Transverse colon (tissue), 4 donors: ENCODE measurements around the gene TMSB4X. TPM values are rescaled to one million over a fixed set of nuclear protein-coding genes. Genes with fewer than 3 reads are reported as not detected.
"Not testable (repeated sequence)": the region's sequence is repeated elsewhere in the genome, so short reads cannot be mapped to it uniquely, and the experiment has no call there.

Source experiments
- DNase-seq: peaks from one replicate; pipeline ENCODE4 v3.0.0-alpha.2; 2019
- H3K27ac ChIP-seq, 4 donors: fragments of 200-600 bp; sonication (generic); 2 replicates each; pipeline ENCODE4 v1.5.1; 2016 to 2018; ENCODE audit warnings: inconsistent platforms in 4 of 4
- H3K27me3 ChIP-seq: fragments of 200-600 bp; sonication (generic); 2 replicates; pipeline ENCODE4 v1.5.1; 2017; ENCODE audit warnings: inconsistent platforms
- H3K36me3 ChIP-seq, 4 donors: fragments of 200-600 bp; sonication (generic); 2 replicates each; pipeline ENCODE4 v1.5.1; 2017 to 2019; ENCODE audit warnings: inconsistent platforms in 4 of 4
- H3K4me1 ChIP-seq, 4 donors: fragments of 200-600 bp; sonication (generic); 2 replicates each; pipeline ENCODE4 v1.5.1; 2017 to 2020; ENCODE audit warnings: inconsistent platforms in 4 of 4
- H3K4me3 ChIP-seq, 4 donors: fragments of 200-600 bp; sonication (generic); 1 replicate in 1 of 4; 2 replicates in 3 of 4; pipeline versions ENCODE4 v1.5.1 to v1.6.1; 2017 to 2019; ENCODE audit warnings: inconsistent platforms in 4 of 4
- H3K9me3 ChIP-seq, 2 donors: fragments of 200-600 bp; sonication (generic); 2 replicates each; pipeline ENCODE4 v1.5.1; 2017 to 2019; ENCODE audit warnings: inconsistent platforms in 2 of 2
- EP300 ChIP-seq: sonication (generic); formaldehyde crosslinking; IDR thresholded peaks from one replicate; pipeline ENCODE4 v1.6.1; 2017; ENCODE audit warnings: antibody characterized with exemption, low read depth
- POLR2A ChIP-seq: fragments of 450-650 bp; IDR thresholded peaks from one replicate; pipeline ENCODE4 v1.6.1; 2016; ENCODE audit warnings: antibody characterized with exemption, mild to moderate bottlenecking, moderate library complexity
- POLR2AphosphoS5 ChIP-seq, 3 donors: sonication (generic); formaldehyde crosslinking; IDR thresholded peaks; one replicate each; pipeline ENCODE4 v1.6.1; 2016; ENCODE audit warnings: antibody characterized with exemption in 3 of 3
- WGBS, 2 donors: methylation state at CpG; one replicate each; pipeline ENCODE4 v1.1.5; 2018; ENCODE audit warnings: low coverage in 1 of 2; 5-methylcytosine and 5-hydroxymethylcytosine counted together
- in situ Hi-C, 4 donors: fragments of 200-750 bp; cut with MboI; loops; one replicate each; pipeline versions ENCODE4 v1.15.0 to v1.15.1; 2017; ENCODE audit warnings: low sequenced_read_pairs in 3 of 4, low pct_ligation_motif_present in 1 of 4, low pct_unique_long_range_greater_than_20kb in 1 of 4
- intact Hi-C: fragments of 100-400 bp; cut with DNase I; formaldehyde crosslinking; loops from one replicate; pipeline ENCODE4 v1.15.1; 2023; ENCODE audit warnings: low total_unique reads
- total RNA-seq, 4 donors: library from RNA; depleted of rRNA; stranded (reverse); fragments of >200 nt; gene quantifications; one replicate each; pipeline ENCODE4 v1.1.0, GENCODE V29; 2016
- TF ChIP-seq, protein P1 (sequence below), 5 experiments: fragments of 200-600 bp in 3 of 5; fragments of 450-650 bp in 2 of 5; sonication (generic) in 3 of 5; IDR thresholded peaks; 1 replicate in 2 of 5; 2 replicates in 3 of 5; pipeline ENCODE4 v1.5.1; 2016 to 2017; ENCODE audit warnings: antibody characterized with exemption in 5 of 5, inconsistent platforms in 3 of 5, mild to moderate bottlenecking in 2 of 5, moderate library complexity in 1 of 5

Gene TMSB4X
- total RNA-seq, 4 donors from 2014 or later = 680 to 4,578 (median 2,996) TPM

DNA sequence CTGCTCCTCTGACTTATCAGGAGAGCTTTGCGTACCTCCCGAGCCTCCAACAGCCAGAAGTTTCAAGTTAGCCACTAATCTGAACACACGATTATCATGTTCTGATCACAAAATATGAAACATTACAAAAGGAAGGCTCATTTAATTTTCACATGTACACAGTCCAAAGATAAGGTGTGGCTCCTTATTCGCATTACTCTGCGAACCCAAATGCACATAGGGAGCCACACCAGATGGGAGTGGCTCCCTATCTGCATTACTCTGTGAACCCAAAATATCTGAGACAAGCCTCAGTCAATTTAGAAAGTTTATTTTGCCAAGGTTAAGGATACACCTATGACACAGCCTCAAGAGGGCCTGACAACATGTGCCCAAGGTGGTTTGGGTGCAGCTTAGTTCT, 40.1 kb upstream of the TMSB4X start:
- H3K9me3 ChIP-seq = no peaks in the 10 kb centered on the region
- intact Hi-C loops = no loop called here
- H3K27me3 ChIP-seq = no peaks in the 10 kb centered on the region
- TF ChIP-seq POLR2A (no peak), EP300 (no peak), POLR2AphosphoS5 (IDR thresholded peaks at IDR 0.05) (no peak)
- TF ChIP-seq, protein P1, sequence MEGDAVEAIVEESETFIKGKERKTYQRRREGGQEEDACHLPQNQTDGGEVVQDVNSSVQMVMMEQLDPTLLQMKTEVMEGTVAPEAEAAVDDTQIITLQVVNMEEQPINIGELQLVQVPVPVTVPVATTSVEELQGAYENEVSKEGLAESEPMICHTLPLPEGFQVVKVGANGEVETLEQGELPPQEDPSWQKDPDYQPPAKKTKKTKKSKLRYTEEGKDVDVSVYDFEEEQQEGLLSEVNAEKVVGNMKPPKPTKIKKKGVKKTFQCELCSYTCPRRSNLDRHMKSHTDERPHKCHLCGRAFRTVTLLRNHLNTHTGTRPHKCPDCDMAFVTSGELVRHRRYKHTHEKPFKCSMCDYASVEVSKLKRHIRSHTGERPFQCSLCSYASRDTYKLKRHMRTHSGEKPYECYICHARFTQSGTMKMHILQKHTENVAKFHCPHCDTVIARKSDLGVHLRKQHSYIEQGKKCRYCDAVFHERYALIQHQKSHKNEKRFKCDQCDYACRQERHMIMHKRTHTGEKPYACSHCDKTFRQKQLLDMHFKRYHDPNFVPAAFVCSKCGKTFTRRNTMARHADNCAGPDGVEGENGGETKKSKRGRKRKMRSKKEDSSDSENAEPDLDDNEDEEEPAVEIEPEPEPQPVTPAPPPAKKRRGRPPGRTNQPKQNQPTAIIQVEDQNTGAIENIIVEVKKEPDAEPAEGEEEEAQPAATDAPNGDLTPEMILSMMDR (IDR thresholded peaks at IDR 0.05) = no peak
- no peak for DNase-seq
- H3K36me3 ChIP-seq = no peaks in the 10 kb centered on the region
- WGBS, 2 donors = 87% methylated on average over 5 of the region's 5 CpGs; no CpG with 5 or more reads in 1 of the 2 donors
- in situ Hi-C loops = no loop called here
- H3K27ac ChIP-seq = no peak overlapping the region
- no peaks in the 10 kb centered on the region for H3K4me1 ChIP-seq
- H3K4me3 ChIP-seq = no peak overlapping the region

DNA sequence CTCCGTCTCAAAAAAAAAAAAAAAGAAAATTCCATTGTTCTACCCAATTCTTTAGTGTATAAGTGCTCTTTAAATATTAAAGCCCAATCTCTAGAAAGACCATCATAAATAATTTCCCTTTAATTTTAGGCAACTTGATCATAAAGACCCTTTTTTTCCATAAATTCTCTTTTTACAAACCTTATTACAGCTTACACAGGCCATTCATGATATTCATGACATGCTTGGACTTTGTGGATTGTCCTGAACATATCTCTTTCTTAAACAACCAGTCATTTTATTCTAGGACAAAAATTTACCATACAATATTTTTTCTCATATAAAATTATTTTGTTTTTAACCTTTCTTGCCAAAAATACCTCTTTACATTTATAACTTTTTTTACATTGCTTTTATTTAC, 38.0 kb upstream of the TMSB4X start:
- intact Hi-C loops (no loop called here), in situ Hi-C loops (no loop called here)
- Histone ChIP-seq H3K27me3 (no peaks in the 10 kb centered on the region), H3K4me3 (no peak overlapping the region), H3K4me1 (no peaks in the 10 kb centered on the region), H3K27ac (no peak overlapping the region), H3K9me3 (no peaks in the 10 kb centered on the region), H3K36me3 (no peaks in the 10 kb centered on the region)
- DNase-seq = no peak
- 87 to 100% methylated on average over 1 of the region's 1 CpG for WGBS, 2 donors
- TF ChIP-seq, protein P1 (IDR thresholded peaks at IDR 0.05) = no peak
- TF ChIP-seq EP300 = no peak
- TF ChIP-seq POLR2AphosphoS5 (IDR thresholded peaks at IDR 0.05) = no peak
- TF ChIP-seq POLR2A = no peak

DNA sequence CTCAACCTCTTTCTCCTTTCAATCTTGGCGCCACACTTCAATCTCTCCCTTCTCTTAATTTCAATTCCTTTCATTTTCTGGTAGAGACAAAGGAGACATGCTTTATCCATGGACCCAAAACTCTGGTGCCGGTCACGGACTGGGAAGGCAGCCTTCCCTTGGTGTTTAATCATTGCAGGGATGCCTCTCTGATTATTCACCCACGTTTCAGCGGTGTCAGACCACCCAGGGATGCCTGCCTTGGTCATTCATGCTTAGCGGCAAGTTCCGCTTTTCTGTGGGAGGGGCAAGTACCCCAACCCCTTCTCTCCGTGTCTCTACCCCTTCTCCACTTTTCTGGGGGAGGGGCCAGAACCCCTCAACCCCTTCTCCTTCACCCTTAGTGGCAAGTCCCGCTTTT, 34.4 kb upstream of the TMSB4X start:
- DNase-seq, H3K27me3 ChIP-seq, H3K4me1 ChIP-seq, intact Hi-C loops, H3K36me3 ChIP-seq, H3K9me3 ChIP-seq, H3K4me3 ChIP-seq, H3K27ac ChIP-seq, in situ Hi-C loops: not testable (repeated sequence)
- 83% methylated on average over 9 of the region's 9 CpGs; no CpG with 5 or more reads in 1 of the 2 donors for WGBS, 2 donors

DNA sequence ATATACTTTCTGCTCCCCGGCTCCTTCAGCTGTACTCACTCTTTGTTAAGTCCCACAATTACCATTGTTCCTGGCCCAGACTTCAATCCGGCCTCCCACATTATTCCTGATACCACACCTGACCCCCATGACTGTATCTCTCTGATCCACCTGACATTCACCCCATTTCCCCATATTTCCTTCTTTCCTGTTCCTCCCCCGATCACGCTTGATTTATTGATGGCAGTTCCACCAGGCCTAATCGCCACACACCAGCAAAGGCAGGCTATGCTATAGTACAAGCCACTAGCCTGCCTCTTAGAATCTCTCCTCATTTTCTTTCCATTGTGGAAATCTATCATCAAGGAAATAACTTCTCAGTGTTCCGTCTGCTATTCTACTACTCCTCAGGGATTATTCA, 31.3 kb upstream of the TMSB4X start:
- intact Hi-C loops, H3K27me3 ChIP-seq, H3K4me3 ChIP-seq, H3K27ac ChIP-seq, H3K9me3 ChIP-seq, DNase-seq, H3K36me3 ChIP-seq, in situ Hi-C loops: not testable (repeated sequence)
- 85% methylated on average over 5 of the region's 6 CpGs; no CpG with 5 or more reads in 1 of the 2 donors for WGBS, 2 donors
- H3K4me1 ChIP-seq = peaks cover 0 to 12% (median 9%) of the 10 kb centered on the region in 4 donors

DNA sequence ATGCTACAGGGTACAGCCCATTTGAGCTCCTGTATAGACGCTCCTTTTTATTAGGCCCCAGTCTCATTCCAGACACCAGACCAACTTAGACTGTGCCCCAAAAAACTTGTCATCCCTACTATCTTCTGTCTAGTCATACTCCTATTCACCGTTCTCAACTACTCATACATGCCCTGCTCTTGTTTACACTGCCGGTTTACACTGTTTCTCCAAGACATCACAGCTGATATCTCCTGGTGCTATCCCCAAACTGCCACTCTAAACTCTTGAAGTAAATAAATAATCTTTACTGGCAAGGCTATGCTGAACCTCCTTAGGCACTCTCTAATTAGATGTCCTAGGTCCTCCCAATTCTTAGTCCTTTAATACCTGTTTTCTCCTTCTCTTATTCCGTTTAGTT, 30.5 kb upstream of the TMSB4X start:
- H3K27me3 ChIP-seq, DNase-seq, H3K27ac ChIP-seq, H3K36me3 ChIP-seq, H3K4me3 ChIP-seq, H3K9me3 ChIP-seq, intact Hi-C loops, in situ Hi-C loops: not testable (repeated sequence)
- peaks cover 0 to 14% (median 10%) of the 10 kb centered on the region in 4 donors for H3K4me1 ChIP-seq
- WGBS, 2 donors = 76 to 100% methylated on average over 1 to 4 of the region's 4 CpGs

DNA sequence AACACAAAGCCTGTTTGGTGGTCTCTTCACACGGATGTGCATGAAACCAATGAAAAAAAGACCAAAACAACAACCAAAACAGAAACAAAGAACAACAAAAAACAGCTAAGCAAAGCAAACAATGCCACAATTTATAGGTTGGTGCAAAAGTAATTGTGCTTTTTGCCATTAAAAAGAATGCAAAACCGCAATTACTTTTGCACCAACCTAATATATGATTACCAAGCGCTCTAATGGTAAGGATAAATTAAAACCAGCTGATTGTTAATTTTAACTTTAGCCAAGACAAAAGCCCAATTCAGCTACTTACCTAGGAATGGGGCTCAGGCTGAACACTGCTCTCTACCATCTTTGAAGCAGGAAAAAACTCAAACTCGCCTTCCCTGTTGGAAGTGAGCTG, 29.4 kb upstream of the TMSB4X start:
- Histone ChIP-seq H3K4me1 (peaks cover 0 to 21% (median 14%) of the 10 kb centered on the region in 4 donors), H3K4me3 (no peak overlapping the region), H3K27me3 (no peaks in the 10 kb centered on the region), H3K36me3 (no peaks in the 10 kb centered on the region), H3K9me3 (no peaks in the 10 kb centered on the region), H3K27ac (no peak overlapping the region)
- in situ Hi-C loops = no loop called here
- TF ChIP-seq EP300 = no peak
- no peak for TF ChIP-seq POLR2AphosphoS5 (IDR thresholded peaks at IDR 0.05)
- TF ChIP-seq, protein P1 (IDR thresholded peaks at IDR 0.05) = no peak
- no peak for TF ChIP-seq POLR2A
- intact Hi-C loops = no loop called here
- 72 to 83% methylated on average over 1 to 4 of the region's 4 CpGs for WGBS, 2 donors
- no peak for DNase-seq
